Chondrocyte (in vitro differentiated cells): Measurements from ENCODE around the gene PDZK1IP1. TPM values are rescaled to one million over a fixed set of nuclear protein-coding genes. Genes with fewer than 3 reads are reported as not detected.

Experiments used
- DNase-seq: peaks from one replicate; pipeline ENCODE4 v3.0.0; 2021; ENCODE audit warnings: mixed read lengths, low spot score
- H3K27ac Mint-ChIP-seq: one replicate; pipeline ENCODE4 v1.8.0; 2021; ENCODE audit warnings: mild to moderate bottlenecking, moderate library complexity, mixed read lengths; ENCODE audit not compliant: unreplicated experiment
- H3K27me3 Mint-ChIP-seq: 2 replicates; pipeline ENCODE4 v1.8.0; 2021; ENCODE audit warnings: low read depth, mixed read lengths
- H3K36me3 Mint-ChIP-seq: 2 replicates; pipeline ENCODE4 v1.8.0; 2021; ENCODE audit warnings: low read depth, mixed read lengths
- H3K4me1 Mint-ChIP-seq: 2 replicates; pipeline ENCODE4 v1.8.0; 2021; ENCODE audit warnings: low read depth, mild to moderate bottlenecking, mixed read lengths
- H3K4me3 Mint-ChIP-seq: one replicate; pipeline ENCODE4 v1.8.0; 2021; ENCODE audit warnings: mild to moderate bottlenecking, moderate library complexity, mixed read lengths; ENCODE audit not compliant: unreplicated experiment
- H3K9me3 Mint-ChIP-seq: 2 replicates; pipeline ENCODE4 v1.8.0; 2021; ENCODE audit warnings: low read depth, mixed read lengths
- CTCF ChIP-seq: fragments of 200-600 bp; sonication (generic); IDR thresholded peaks from 2 replicates; pipeline ENCODE4 v1.5.0; 2021; ENCODE audit warnings: antibody characterized with exemption, mild to moderate bottlenecking, moderate library complexity
- total RNA-seq: library from RNA; stranded (reverse); gene quantifications from 3 replicates; pipeline ENCODE4 v1.2.1, GENCODE V29; 2021

Gene PDZK1IP1
- total RNA-seq, 1 donor from 2014 or later, result not detected

GRCh38 chr1:47214549-47214948, 24.7 kb upstream of the PDZK1IP1 start:
- Mint-ChIP-seq H3K27me3 (peaks cover 8% of the 10 kb centered on the region), H3K27ac (no peak overlapping the region), H3K4me3 (no peak overlapping the region), H3K4me1 (no peaks in the 10 kb centered on the region), H3K9me3 (no peaks in the 10 kb centered on the region), H3K36me3 (no peaks in the 10 kb centered on the region)
- TF ChIP-seq CTCF, result no peak
- DNase-seq, result no peak

GRCh38 chr1:47213230-47213963, 23.6 kb upstream of the PDZK1IP1 start:
- Mint-ChIP-seq H3K4me3 (no peak overlapping the region), H3K27ac (no peak overlapping the region), H3K4me1 (no peaks in the 10 kb centered on the region), H3K27me3 (peaks cover 20% of the 10 kb centered on the region), H3K9me3 (no peaks in the 10 kb centered on the region), H3K36me3 (no peaks in the 10 kb centered on the region)
- DNase-seq, result no peak
- TF ChIP-seq CTCF, result no peak

GRCh38 chr1:47212636-47213229, 22.9 kb upstream of the PDZK1IP1 start:
- no peak overlapping the region for H3K4me3 Mint-ChIP-seq
- no peak for DNase-seq
- H3K36me3 Mint-ChIP-seq, result no peaks in the 10 kb centered on the region
- H3K27ac Mint-ChIP-seq, result no peak overlapping the region
- TF ChIP-seq CTCF, result no peak
- H3K27me3 Mint-ChIP-seq, result peaks cover 24% of the 10 kb centered on the region
- H3K4me1 Mint-ChIP-seq, result no peaks in the 10 kb centered on the region
- H3K9me3 Mint-ChIP-seq, result no peaks in the 10 kb centered on the region

- Mint-ChIP-seq H3K4me3 (no peak overlapping the region), H3K27ac (no peak overlapping the region), H3K27me3 (peaks cover 27% of the 10 kb centered on the region), H3K9me3 (no peaks in the 10 kb centered on the region), H3K36me3 (no peaks in the 10 kb centered on the region), H3K4me1 (no peaks in the 10 kb centered on the region)
- DNase-seq, result no peak
- TF ChIP-seq CTCF, result no peak
Observed at GRCh38 chr1:47211796-47212269, 22.0 kb upstream of the PDZK1IP1 start.

- no peak for TF ChIP-seq CTCF
- H3K36me3 Mint-ChIP-seq, result no peaks in the 10 kb centered on the region
- H3K9me3 Mint-ChIP-seq, result no peaks in the 10 kb centered on the region
- no peaks in the 10 kb centered on the region for H3K4me1 Mint-ChIP-seq
- H3K27me3 Mint-ChIP-seq, result peaks cover 32% of the 10 kb centered on the region
- no peak for DNase-seq
- no peak overlapping the region for H3K4me3 Mint-ChIP-seq
- H3K27ac Mint-ChIP-seq, result no peak overlapping the region
Observed at GRCh38 chr1:47210666-47211065, 20.8 kb upstream of the PDZK1IP1 start.
